HepG2 (cell line): ENCODE results near the gene SCYGR6. TPM values are rescaled to one million over a fixed set of nuclear protein-coding genes. Genes with fewer than 3 reads are reported as not detected.

ENCODE experiments used
- AGO1 ChIP-seq: fragments of 200-400 bp; formaldehyde crosslinking; IDR thresholded peaks from 2 replicates; pipeline ENCODE4 v1.6.1; 2017; ENCODE audit warnings: mild to moderate bottlenecking, low read depth, low read length, moderate library complexity; ENCODE audit not compliant: poor library complexity, severe bottlenecking
- CAMTA2 ChIP-seq: sonication (generic); formaldehyde crosslinking; IDR thresholded peaks from 2 replicates; pipeline ENCODE4 v1.4.0; 2020; ENCODE audit warnings: mild to moderate bottlenecking, missing genetic modification reagents, borderline replicate concordance
- DMAP1 ChIP-seq: IDR thresholded peaks from 2 replicates; pipeline ENCODE4 v1.6.1; 2016
- FOSL2 ChIP-seq: sonication (generic); formaldehyde crosslinking; IDR thresholded peaks from 2 replicates; pipeline ENCODE4 v1.4.0; 2020; ENCODE audit warnings: missing genetic modification reagents
- HDAC1 ChIP-seq: sonication (generic); formaldehyde crosslinking; IDR thresholded peaks from 2 replicates; pipeline ENCODE4 v1.5.1; 2020; ENCODE audit warnings: mild to moderate bottlenecking, missing genetic modification reagents
- HMG20A ChIP-seq: IDR thresholded peaks from 2 replicates; pipeline ENCODE4 v1.6.1; 2016; ENCODE audit warnings: borderline replicate concordance
- HNF4G ChIP-seq, 2 experiments: sonication (generic) in 1 of 2; formaldehyde crosslinking in 1 of 2; IDR thresholded peaks; 2 replicates each; pipeline versions ENCODE4 v1.4.0 to v1.6.1; 2011 to 2020; ENCODE audit warnings: borderline replicate concordance in 2 of 2, low read depth in 2 of 2, mild to moderate bottlenecking in 2 of 2, low read length in 1 of 2, missing genetic modification reagents in 1 of 2, moderate library complexity in 1 of 2
- IKZF5 ChIP-seq: IDR thresholded peaks from 2 replicates; pipeline ENCODE4 v1.6.1; 2018; ENCODE audit warnings: missing genetic modification reagents, mild to moderate bottlenecking, missing compliant biosample characterization
- JUNB ChIP-seq: sonication (generic); formaldehyde crosslinking; IDR thresholded peaks from 2 replicates; pipeline ENCODE4 v1.8.0; 2022; ENCODE audit warnings: missing genetic modification reagents, mild to moderate bottlenecking, borderline replicate concordance
- KLF6 ChIP-seq: IDR thresholded peaks from 2 replicates; pipeline ENCODE4 v1.8.0; 2016; ENCODE audit warnings: missing biosample characterization, missing genetic modification reagents
- MED1 ChIP-seq: sonication (generic); formaldehyde crosslinking; IDR thresholded peaks from 2 replicates; pipeline ENCODE4 v1.4.0; 2020; ENCODE audit warnings: missing genetic modification reagents
- MNT ChIP-seq: fragments of 450-650 bp; IDR thresholded peaks from 2 replicates; pipeline ENCODE4 v1.6.1; 2016
- NFIB ChIP-seq: sonication (generic); formaldehyde crosslinking; IDR thresholded peaks from 2 replicates; pipeline ENCODE4 v1.9.0; 2021; ENCODE audit warnings: missing genetic modification reagents, mild to moderate bottlenecking, borderline replicate concordance
- REL ChIP-seq: sonication (generic); formaldehyde crosslinking; conservative IDR thresholded peaks from 2 replicates; pipeline ENCODE4 v1.8.0; 2022; ENCODE audit warnings: mild to moderate bottlenecking, missing genetic modification reagents, moderate library complexity
- RFXANK ChIP-seq: IDR thresholded peaks from 2 replicates; pipeline ENCODE4 v1.6.1; 2016
- ZKSCAN8 ChIP-seq: IDR thresholded peaks from 2 replicates; pipeline ENCODE4 v1.6.1; 2016; ENCODE audit warnings: borderline replicate concordance, missing genetic modification reagents, missing compliant biosample characterization
- ZNF350 ChIP-seq: sonication (generic); formaldehyde crosslinking; IDR thresholded peaks from 2 replicates; pipeline ENCODE4 v1.4.0; 2020; ENCODE audit warnings: mild to moderate bottlenecking, low read depth, missing genetic modification reagents, borderline replicate concordance
- ZNF687 ChIP-seq: sonication (generic); formaldehyde crosslinking; IDR thresholded peaks from 2 replicates; pipeline ENCODE4 v1.5.1; 2020; ENCODE audit warnings: mild to moderate bottlenecking, missing genetic modification reagents, moderate library complexity
- ZNF7 ChIP-seq: IDR thresholded peaks from 2 replicates; pipeline ENCODE4 v1.6.1; 2016; ENCODE audit warnings: missing biosample characterization, missing genetic modification reagents
- ZNF704 ChIP-seq: sonication (generic); formaldehyde crosslinking; IDR thresholded peaks from 2 replicates; pipeline ENCODE4 v1.8.1; 2023; ENCODE audit warnings: mild to moderate bottlenecking, inconsistent platforms, moderate library complexity, missing genetic modification reagents, borderline replicate concordance
- ZNF768 ChIP-seq: sonication (generic); formaldehyde crosslinking; IDR thresholded peaks from 2 replicates; pipeline ENCODE4 v1.4.0; 2020; ENCODE audit warnings: missing genetic modification reagents
- ZSCAN22 ChIP-seq: sonication (generic); formaldehyde crosslinking; IDR thresholded peaks from 2 replicates; pipeline ENCODE4 v1.4.0; 2020; ENCODE audit warnings: mild to moderate bottlenecking, missing genetic modification reagents
- polyA plus RNA-seq, 8 experiments: library from polyadenylated mRNA; depleted of rRNA in 3 of 8; stranded (reverse) in 7 of 8; unstranded in 1 of 8; fragments of >200 nt; fragmentation: Illumina TruSeq in 4 of 8; extraction: Trizol in 4 of 8; gene quantifications; 2 replicates each; pipeline versions ENCODE4 v1.2.1 to v1.2.3, GENCODE V29; 2011 to 2016; ENCODE audit warnings: low read depth in 4 of 8, missing spikeins in 1 of 8, mixed read lengths in 1 of 8; ENCODE audit not compliant: insufficient read depth in 1 of 8
- total RNA-seq, 5 experiments: library from RNA; depleted of rRNA; stranded (reverse); fragments of >200 nt; fragmentation: Illumina TruSeq; extraction: Trizol; gene quantifications; 2 replicates each; pipeline ENCODE4 v1.2.3, GENCODE V29; 2016; ENCODE audit warnings: low read depth in 1 of 5

The SCYGR6 gene
- total and polyA plus RNA-seq, 2 of the 13 experiments (the other 11 are each of a cell fraction or from before 2014, with no cell fraction given) = not detected

DNA sequence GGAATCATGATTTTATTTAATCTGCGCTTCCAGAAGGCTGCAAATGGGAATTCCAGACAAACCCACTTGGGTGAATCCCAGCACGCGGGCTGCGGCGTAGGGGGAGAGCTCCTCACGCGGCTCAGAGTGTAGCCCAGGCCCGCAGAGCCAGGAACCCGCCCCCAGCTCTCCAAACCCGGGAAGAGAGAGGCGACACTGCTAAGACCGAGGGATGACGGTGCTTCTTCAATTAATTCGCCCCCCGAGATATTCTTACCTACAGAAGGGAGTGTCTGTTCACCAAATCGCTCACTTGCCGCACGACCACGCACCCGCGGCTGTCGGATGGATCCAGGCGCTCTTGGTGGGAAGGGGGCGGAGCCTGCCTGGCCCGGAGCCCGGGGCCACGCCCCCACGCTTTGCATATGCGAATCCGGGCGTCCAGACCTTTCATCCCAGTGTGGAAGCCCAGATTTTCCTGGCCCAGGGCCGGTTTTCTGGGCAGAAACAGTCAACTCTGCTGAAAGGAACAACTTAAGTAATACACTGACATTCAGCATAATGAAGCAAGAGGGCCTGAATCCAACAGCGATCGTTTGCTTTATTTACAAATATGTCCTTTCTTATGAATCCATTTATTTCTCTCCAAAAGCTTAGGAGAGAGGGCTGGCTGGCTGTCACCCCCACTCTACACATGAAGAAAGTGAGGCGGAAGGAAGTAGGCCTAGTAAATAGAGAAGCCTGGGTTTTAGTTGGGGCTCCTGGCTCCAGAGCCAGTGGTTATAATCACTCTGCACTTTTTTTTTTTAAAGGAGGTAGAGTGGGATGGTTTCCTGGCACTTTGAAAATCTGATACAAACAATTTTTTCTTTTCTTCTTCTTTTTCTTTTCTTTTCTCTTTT is 6.6 kb downstream of the SCYGR6 start, which contains the start of gene SLC19A3 (continued):
- no peak for TF ChIP-seq MNT
- TF ChIP-seq REL = no peak
- no peak for TF ChIP-seq JUNB
- TF ChIP-seq ZNF687 (CRISPR knock-in tag) = peak; percentile 78
- TF ChIP-seq HNF4G (IDR thresholded peaks at IDR 0.05; ENCODE audit: borderline replicate concordance, low read depth, low read length) = no peak
- no peak for TF ChIP-seq HNF4G (CRISPR knock-in tag; IDR thresholded peaks at IDR 0.05; ENCODE audit: borderline replicate concordance, low read depth)
- TF ChIP-seq HMG20A (CRISPR knock-in tag) = no peak
- peak; percentile 56; the same call in 1 of the 2 replicates for TF ChIP-seq HDAC1
- no peak for TF ChIP-seq NFIB (CRISPR knock-in tag)
- TF ChIP-seq FOSL2 = no peak
- 0 out of 2 replicates have a peak, but pooled peaks have one; percentile 17 for TF ChIP-seq MED1
- no peak for TF ChIP-seq RFXANK
- no peak for TF ChIP-seq ZNF704 (CRISPR knock-in tag)
- peak; percentile 20; the same call in 1 of the 2 replicates for TF ChIP-seq ZNF768 (CRISPR knock-in tag)
- TF ChIP-seq ZKSCAN8 (CRISPR knock-in tag) = no peak
- TF ChIP-seq CAMTA2 (CRISPR knock-in tag) = no peak
- no peak for TF ChIP-seq ZNF7 (CRISPR knock-in tag)
- no peak for TF ChIP-seq ZSCAN22
- no peak for TF ChIP-seq KLF6 (CRISPR knock-in tag)
- peak; percentile 49 for TF ChIP-seq AGO1
- TF ChIP-seq ZNF350 = 0 out of 2 replicates have a peak, but pooled peaks have one; percentile 19
- peak; percentile 24; the same call in 1 of the 2 replicates for TF ChIP-seq IKZF5 (CRISPR knock-in tag)
- TF ChIP-seq DMAP1 (CRISPR knock-in tag) = no peak
